ENCODE measurements around the gene RASSF3. TPM values are rescaled to one million over a fixed set of nuclear protein-coding genes. Genes with fewer than 3 reads are reported as not detected.

The RASSF3 gene
- total RNA-seq, 1 experiment from 2014 or later: 107 TPM

- in situ Hi-C loops (cut with HindIII; ENCODE audit: low pct_unique_long_range_greater_than_20kb, low sequenced_read_pairs): no loop called here
- TF ChIP-seq CTCF (IDR thresholded peaks at IDR 0.05): no peak
- TF ChIP-seq TCF7L2 (IDR thresholded peaks at IDR 0.05; ENCODE audit: low read depth, low read length): no peak
- H3K4me1 ChIP-seq (ENCODE audit: control insufficient read depth, insufficient read depth, low read length): no peaks in the 10 kb centered on the region
- no peaks in the 10 kb centered on the region for H3K27me3 ChIP-seq (ENCODE audit: control insufficient read depth, insufficient read depth, low read length)
- no TSS peak for BruUV-seq (replicated peaks)
- H3K9me3 ChIP-seq (ENCODE audit: control insufficient read depth, insufficient read depth, low read depth, low read length): no peaks in the 10 kb centered on the region
- no peak overlapping the region for H3K27ac ChIP-seq (ENCODE audit: low read length)
- intact Hi-C loops (cut with micrococcal nuclease; ENCODE audit: unreplicated experiment): no loop called here
- no peaks in the 10 kb centered on the region for H3K36me3 ChIP-seq (ENCODE audit: control insufficient read depth, insufficient read depth, low read length)
- no peak overlapping the region for H3K4me3 ChIP-seq (ENCODE audit: low read depth in 2 of 2, low read length in 2 of 2)
- no peak for DNase-seq (ENCODE audit: low read depth, low spot score)
- ATAC-seq: peak; percentile 50; the same call in 1 of the 2 replicates
- POLR2A ChIA-PET: interaction anchor here (0.5 kb wide), 1 partner anchor 48 kb away, joined by 3 read pairs; no protein-coding TSS in a partner anchor
- CTCF ChIA-PET: no interaction called here
Observed at GRCh38 chr12:64567570-64567969, 42.7 kb upstream of the RASSF3 start.

DNA sequence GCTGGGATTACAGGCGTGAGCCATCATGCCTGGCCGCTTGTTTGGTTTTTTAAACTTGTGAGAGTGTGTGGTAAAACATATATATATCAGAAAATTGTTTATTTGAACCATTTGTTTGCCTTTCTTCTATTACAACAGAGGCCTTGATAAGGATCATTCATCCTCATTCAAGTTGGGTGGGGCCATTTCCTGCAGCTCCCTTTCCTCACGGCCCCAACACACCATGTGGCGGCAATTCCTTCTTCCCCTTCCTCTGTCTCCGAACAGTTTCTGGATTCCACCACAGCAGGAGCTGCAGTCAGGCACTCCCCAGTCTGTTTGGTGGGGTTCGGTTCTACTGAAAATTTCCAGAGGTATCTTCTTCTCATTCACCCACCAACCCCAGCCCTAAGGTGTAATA is 42.0 kb upstream of the RASSF3 start:
- H3K4me1 ChIP-seq (ENCODE audit: control insufficient read depth, insufficient read depth, low read length): no peaks in the 10 kb centered on the region
- BruUV-seq (replicated peaks): no TSS peak
- DNase-seq (ENCODE audit: low read depth, low spot score) (no peak), ATAC-seq (no peak)
- intact Hi-C loops (cut with micrococcal nuclease; ENCODE audit: unreplicated experiment): no loop called here
- no peaks in the 10 kb centered on the region for H3K36me3 ChIP-seq (ENCODE audit: control insufficient read depth, insufficient read depth, low read length)
- no peaks in the 10 kb centered on the region for H3K27me3 ChIP-seq (ENCODE audit: control insufficient read depth, insufficient read depth, low read length)
- CTCF ChIA-PET: no interaction called here
- POLR2A ChIA-PET: interaction anchor here (0.6 kb wide), 1 partner anchor 22 kb away, joined by 13 read pairs; no protein-coding TSS in a partner anchor
- in situ Hi-C loops (cut with HindIII; ENCODE audit: low pct_unique_long_range_greater_than_20kb, low sequenced_read_pairs): no loop called here
- H3K4me3 ChIP-seq (ENCODE audit: low read depth in 2 of 2, low read length in 2 of 2): no peak overlapping the region
- H3K27ac ChIP-seq (ENCODE audit: low read length): no peak overlapping the region
- H3K9me3 ChIP-seq (ENCODE audit: control insufficient read depth, insufficient read depth, low read depth, low read length): no peaks in the 10 kb centered on the region
- TF ChIP-seq CTCF (IDR thresholded peaks at IDR 0.05): no peak
- no peak for TF ChIP-seq SIN3A (IDR thresholded peaks at IDR 0.05; ENCODE audit: borderline replicate concordance, insufficient read depth, low read depth, low read length)

DNA sequence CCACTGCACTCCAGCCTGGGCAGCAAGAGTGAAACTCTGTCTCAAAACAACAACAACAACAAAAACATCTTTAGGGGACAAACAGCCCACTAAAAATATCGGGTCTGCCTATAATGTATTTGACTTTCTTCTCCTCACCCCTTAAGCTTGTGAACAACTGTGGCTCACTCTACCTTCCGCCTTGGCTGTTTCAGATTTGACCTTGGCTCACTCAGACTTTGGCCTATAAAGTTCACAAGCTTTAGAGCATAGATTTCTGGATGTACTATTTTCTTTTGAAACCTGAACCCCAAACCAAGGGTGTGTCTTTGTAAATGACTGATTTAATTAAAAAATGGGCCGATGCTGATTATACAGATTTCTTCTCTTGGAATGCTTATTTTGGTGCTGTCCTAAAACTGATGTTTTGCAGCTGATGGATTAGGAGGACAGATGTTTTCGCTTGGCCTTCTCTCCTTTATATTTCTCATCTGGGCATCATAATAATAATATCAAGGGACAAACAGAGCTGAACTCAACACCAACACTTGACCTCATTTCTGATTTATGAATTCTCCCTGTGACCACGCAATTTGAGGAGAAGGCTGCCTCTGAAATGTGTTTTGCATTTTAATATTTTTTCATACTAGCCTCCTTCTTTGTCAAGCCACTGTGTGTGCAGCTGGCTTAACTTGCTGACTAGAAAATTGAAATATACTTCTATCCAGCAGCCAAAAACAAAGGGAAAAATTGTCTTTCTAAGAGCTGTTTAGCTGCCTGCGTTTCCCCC is 40.2 kb upstream of the RASSF3 start:
- ChIA-PET POLR2A (no interaction called here), CTCF (no interaction called here)
- H3K27ac ChIP-seq (ENCODE audit: low read length): no peak overlapping the region
- no peaks in the 10 kb centered on the region for H3K27me3 ChIP-seq (ENCODE audit: control insufficient read depth, insufficient read depth, low read length)
- no TSS peak for BruUV-seq (replicated peaks)
- H3K36me3 ChIP-seq (ENCODE audit: control insufficient read depth, insufficient read depth, low read length): no peaks in the 10 kb centered on the region
- H3K4me3 ChIP-seq (ENCODE audit: low read depth in 2 of 2, low read length in 2 of 2): no peak overlapping the region
- ATAC-seq (no peak), DNase-seq (ENCODE audit: low read depth, low spot score) (no peak)
- H3K4me1 ChIP-seq (ENCODE audit: control insufficient read depth, insufficient read depth, low read length): no peaks in the 10 kb centered on the region
- in situ Hi-C loops (cut with HindIII; ENCODE audit: low pct_unique_long_range_greater_than_20kb, low sequenced_read_pairs): no loop called here
- H3K9me3 ChIP-seq (ENCODE audit: control insufficient read depth, insufficient read depth, low read depth, low read length): peaks cover 3% of the 10 kb centered on the region; the same call in 1 of the 2 replicates
- TF ChIP-seq SIN3A (IDR thresholded peaks at IDR 0.05; ENCODE audit: borderline replicate concordance, insufficient read depth, low read depth, low read length) (no peak), TCF7L2 (IDR thresholded peaks at IDR 0.05; ENCODE audit: low read depth, low read length) (no peak), CTCF (IDR thresholded peaks at IDR 0.05) (no peak), POLR2AphosphoS5 (IDR thresholded peaks at IDR 0.05; ENCODE audit: low read depth, low read length) (no peak)
- TF ChIP-seq, protein P1, sequence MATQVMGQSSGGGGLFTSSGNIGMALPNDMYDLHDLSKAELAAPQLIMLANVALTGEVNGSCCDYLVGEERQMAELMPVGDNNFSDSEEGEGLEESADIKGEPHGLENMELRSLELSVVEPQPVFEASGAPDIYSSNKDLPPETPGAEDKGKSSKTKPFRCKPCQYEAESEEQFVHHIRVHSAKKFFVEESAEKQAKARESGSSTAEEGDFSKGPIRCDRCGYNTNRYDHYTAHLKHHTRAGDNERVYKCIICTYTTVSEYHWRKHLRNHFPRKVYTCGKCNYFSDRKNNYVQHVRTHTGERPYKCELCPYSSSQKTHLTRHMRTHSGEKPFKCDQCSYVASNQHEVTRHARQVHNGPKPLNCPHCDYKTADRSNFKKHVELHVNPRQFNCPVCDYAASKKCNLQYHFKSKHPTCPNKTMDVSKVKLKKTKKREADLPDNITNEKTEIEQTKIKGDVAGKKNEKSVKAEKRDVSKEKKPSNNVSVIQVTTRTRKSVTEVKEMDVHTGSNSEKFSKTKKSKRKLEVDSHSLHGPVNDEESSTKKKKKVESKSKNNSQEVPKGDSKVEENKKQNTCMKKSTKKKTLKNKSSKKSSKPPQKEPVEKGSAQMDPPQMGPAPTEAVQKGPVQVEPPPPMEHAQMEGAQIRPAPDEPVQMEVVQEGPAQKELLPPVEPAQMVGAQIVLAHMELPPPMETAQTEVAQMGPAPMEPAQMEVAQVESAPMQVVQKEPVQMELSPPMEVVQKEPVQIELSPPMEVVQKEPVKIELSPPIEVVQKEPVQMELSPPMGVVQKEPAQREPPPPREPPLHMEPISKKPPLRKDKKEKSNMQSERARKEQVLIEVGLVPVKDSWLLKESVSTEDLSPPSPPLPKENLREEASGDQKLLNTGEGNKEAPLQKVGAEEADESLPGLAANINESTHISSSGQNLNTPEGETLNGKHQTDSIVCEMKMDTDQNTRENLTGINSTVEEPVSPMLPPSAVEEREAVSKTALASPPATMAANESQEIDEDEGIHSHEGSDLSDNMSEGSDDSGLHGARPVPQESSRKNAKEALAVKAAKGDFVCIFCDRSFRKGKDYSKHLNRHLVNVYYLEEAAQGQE (IDR thresholded peaks at IDR 0.05; ENCODE audit: insufficient read depth in 1 of 2, low read depth in 2 of 2, low read length in 1 of 2): no peak
- intact Hi-C loops (cut with micrococcal nuclease; ENCODE audit: unreplicated experiment): no loop called here

All from Panc1 (cell line).